Fibroblast of peridontal ligament (primary cell): ENCODE measurements around the gene GSE1.

Source experiments
- DNase-seq: peaks from one replicate; pipeline ENCODE4 v3.0.0-alpha.2; 2010; ENCODE audit errors: extremely low read depth

The GSE1 gene

DNA sequence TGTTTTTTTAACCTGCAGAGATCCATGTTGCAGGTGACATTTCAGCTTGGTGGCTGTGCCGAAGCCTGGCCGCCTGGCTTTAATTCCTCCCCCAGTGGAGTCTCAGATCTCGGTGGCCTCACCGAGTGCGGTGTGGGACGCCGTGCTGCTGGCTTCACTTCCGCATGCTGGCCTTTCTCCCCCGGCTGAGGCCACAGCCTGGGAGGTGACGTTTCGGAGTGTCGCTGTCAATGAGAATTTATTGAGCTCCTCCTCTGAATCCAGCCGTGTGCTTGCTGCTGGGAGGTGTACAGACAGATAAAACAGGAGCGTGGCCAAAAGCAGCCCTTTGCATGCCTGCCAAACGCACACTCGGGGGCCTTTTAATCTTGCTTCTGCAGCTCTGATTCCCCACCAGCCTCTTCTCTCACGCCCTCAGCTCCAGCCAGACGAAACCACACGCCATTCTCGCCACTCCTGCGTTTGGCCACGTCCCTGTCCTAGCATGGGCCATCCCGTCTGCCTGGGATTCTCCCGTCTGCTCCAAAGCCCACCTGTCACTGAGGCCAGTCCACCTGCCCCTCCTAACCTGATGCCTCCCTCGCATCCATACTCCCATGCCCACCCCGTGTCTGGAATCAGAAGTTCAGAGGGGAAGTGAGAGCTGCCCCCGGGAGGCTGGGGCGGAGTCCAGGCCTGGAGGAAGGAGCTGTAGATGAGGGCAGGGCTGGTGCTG lies 3.6 kb downstream of the GSE1 start:
- no peak for DNase-seq

DNA sequence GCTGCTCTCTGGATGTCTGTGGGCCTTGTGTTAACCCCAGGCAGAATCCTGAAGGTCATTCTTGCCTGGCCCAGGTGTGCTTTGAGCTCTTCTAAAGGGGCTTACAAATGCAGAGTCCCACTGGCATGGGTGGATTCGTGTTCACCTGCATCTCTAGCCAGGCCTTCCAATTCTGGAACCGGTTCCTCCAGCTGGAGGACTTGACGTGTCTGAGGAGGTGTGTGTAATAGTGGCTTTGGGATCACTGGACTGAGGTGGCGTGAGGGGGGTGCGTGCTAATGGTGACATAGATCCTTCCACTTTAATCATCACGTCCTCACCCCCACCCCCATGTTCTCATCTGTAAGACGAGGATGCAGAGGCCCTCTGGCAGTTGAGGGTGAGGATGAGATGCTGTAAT lies 4.8 kb downstream of the GSE1 start:
- DNase-seq, result no peak

DNA sequence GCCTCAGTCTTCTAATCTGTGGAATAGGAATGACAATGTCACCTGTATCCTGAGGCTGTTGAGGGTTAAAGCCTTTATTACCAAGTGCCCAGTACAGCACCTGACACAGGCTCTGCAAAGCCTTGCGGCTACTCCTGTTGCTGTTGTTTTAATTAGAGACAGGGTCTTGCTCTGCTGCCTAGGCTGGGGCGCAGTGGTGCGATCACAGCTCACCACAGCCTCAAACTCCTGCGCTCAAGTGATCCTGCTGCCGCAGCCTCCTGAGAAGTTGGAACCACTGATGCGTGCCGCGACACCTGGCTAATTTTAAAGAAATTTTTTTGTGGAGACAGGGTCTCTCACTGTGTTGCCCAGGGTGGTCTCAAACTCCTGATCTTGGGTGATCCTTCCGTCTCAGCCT lies 5.4 kb downstream of the GSE1 start:
- no peak for DNase-seq

DNA sequence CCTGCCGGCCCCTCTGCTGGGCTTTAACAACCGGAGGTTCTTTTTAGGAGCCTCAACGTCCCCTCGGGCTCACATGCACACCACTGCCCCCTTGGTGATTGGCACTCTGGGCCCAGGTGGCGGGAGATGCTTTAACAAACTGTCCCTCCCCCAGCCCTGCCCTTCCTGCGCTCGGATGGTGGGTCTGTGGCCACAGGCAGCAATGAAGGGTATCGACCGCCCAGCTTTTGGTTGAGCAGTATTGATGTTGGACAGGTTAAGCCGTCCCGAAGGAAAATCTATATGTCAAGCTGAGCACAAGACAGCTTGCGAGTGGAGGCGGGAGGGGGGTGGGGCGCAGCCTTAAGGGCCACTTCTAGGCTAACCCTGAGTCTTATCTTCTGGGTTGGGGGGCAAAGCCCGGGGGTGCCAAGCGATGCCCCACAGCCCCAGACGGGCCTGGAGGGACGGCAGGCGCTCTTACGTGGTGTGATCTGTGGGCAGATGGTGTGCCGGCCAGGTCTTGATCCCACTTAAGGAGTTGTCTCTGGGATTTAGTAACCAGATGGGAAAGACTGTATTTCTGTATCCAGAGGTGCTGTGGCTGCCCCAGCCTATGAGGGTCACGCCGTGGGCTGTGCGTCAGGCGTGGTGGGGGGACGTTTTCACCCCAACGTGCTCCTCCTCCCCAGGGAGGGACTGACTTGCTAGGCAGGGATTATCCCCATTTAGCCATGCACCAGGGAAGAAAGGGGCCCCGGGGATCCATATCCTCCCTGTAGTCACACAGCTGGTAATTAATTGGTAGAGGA lies 6.2 kb downstream of the GSE1 start:
- no peak for DNase-seq

DNA sequence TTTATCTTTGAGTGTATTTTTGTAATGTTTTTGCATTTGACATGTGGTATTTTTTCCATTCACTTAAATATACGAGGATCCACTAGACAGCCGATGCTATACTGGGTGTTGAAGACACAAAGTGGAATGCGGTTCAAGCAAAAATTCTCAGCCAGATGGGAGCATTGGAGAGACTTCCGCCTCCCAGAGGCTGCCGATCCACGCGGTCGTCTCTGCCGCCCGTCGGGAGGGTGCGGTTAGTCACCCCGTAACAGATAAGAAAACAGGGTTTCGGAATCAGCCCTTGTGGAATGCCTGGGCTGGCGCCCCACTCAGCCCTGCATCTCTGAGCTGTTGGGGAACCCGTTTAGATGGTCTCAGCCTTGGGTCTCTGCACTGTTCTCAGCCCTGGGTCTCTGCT lies 7.3 kb downstream of the GSE1 start:
- no peak for DNase-seq

DNA sequence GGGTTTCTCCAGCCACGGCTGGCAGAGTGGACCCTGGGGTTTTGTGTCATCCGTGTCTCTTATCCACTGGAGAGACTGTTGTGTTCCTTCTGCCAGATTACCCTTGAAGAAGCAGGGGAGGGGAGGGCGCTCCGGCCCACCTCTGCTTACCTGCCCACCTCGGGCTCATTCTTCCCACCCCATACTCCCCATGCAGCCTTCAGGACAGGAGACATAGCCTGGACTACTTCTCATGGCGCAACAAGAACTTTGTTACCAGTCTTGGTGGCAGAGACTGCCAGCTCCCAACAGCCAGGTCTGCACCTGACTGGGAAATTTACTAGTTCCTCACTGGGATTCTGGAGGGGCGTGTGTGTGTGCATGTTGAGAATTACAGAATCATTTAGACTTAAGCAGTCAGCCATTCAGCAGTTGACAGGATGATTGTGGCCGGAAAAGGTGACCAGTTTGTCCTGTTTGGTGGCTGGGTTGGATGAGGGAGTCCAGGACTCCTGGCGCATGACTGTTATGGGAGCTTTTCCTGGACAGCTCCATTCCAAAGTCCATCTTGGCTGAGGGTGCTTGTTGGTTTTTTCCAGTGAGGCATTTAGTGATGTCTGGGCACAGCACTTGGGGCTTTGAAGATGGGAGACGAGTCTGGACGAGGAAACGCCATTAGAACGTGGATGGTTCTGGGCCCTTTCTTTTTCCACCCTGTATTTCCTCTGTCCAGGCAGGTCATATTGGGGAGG lies 8.7 kb downstream of the GSE1 start:
- DNase-seq, result no peak

DNA sequence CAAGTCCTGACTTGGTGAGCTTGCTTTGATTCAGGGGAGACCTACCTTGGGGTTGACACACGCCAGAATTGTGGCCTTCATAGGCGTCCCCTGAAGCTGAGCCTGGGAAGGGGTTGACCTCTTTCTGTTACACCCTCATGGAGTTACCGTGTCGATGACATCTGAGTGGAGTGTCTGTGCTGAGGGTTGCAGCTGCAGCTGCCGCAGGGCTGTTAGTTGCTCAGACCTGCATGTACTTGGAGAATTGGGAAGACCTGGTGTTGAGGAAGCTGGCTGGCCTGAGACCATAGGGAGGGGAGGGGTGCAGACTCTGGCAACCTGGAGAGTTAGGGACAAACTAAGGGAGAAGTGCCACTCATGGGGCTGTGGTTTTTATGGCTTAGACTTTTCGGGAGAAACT lies 9.6 kb downstream of the GSE1 start:
- DNase-seq, result no peak

DNA sequence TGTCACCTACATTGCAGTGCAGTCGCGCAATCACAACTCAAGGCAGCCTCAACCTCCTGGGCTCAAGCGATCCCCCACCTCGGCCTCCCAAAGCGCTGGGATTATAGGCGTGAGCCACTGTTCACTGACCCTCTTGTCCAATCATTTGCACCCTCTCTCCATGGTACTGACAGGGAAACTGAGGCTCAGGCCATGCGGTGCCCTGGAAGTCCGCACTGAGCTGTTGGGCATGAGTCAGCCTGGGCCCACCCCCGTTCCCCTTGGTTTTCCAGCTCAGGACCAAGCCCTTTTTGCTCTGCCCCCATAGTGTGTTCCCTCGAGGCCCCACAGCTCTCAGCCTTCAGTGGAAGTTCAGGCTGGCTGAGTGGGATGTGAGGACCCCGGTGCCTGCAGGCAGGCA lies 10.1 kb downstream of the GSE1 start:
- no peak for DNase-seq

DNA sequence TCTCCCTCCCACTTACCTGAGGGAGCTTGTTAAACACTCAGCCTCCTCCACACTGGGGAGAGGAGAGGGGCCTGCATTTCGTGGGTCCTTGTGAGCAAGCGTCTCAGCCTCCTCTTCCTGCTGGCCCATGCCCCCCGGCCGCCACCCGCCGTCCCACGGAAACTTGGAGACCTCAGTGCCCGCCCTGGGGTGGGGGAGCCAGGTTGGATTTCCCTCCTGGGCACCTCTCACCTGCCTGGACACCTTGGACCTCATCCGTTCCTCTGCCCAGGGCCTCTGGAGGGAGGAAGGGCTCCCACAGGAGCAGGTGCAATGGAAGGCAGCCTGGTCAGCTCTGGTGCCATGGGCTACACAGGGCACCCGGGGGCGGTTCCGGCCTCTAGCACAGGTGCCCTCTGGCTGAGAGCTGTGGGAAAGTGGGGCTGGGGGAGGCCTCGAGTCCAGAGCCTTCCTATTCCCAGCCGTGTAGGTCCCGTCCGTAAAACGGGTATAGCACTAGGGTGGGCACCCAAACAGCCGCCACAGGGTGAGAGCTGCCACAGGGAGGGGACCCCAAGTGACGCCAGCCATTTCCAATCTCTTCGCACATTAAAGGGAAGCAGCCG lies 11.0 kb downstream of the GSE1 start:
- no peak for DNase-seq

DNA sequence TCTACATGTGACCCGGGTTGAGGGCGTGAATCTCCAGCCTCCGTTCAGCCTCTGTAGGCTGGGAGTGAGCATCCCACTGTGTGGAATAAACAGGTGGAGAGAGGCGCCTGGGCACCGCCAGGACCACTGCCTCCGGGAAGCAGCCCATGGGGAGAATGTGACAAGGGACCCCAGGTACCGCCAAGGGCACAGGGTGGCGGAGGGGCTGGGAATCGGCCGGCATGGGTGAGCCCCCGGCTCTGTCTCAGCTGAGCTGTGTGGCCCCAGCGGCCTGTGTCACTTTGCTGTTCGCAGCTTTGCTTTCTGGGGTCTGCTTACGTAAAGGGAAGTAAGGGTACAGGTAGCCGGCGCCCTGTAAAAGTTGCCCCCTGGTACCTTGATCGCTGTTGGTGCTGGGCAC lies 11.5 kb downstream of the GSE1 start:
- no peak for DNase-seq

DNA sequence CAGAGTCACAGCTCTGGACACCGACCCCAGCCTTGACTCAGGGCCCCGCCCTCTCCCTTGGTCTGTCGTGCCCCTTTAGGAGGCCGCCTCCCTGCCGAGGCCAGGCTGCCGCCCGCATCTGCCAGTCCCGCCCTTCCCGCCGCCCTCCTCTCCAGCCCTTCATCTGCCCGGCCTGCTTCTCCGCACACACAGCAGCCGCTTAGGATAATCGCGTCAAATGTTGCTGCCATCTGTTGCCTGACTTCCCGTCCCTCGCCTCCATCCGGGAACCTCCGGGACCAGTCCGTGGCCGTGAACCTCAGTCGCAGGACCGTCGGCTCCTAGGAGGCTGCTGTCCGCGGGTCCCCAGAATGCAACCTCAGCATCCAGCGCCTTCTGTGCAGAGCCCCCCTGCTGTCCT lies 11.9 kb downstream of the GSE1 start:
- DNase-seq, result no peak

DNA sequence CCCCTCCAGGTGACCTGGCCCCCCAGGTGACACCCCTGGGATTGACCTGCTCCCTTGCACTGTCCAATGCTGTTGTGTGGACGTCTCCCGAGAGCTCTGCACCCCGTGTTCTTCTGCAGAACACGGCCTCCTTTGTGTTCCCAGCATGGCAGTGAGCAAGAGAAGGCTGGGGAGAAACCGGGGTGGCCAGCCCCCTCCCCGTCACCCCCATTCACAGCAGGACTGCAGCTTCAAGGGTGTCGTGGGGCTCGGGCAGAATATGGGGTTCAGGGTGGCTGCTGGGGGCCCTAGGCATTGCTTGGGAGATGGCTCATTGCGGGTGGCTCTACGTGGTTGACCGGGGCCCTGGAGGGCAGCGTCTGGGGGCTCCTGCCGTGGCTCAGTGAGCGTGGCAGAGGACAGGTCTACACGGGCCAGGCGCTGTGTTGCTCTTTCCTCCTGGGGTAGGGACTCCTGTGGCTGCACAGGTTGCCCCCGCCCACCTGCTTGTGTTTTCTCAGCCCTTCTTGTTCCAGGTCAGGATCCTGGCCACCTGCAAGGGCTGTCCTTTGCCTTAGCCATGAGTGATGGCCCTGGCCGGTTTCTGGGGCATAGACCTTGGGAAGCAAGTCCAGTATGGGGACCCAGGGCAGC lies 12.5 kb downstream of the GSE1 start:
- no peak for DNase-seq

DNA sequence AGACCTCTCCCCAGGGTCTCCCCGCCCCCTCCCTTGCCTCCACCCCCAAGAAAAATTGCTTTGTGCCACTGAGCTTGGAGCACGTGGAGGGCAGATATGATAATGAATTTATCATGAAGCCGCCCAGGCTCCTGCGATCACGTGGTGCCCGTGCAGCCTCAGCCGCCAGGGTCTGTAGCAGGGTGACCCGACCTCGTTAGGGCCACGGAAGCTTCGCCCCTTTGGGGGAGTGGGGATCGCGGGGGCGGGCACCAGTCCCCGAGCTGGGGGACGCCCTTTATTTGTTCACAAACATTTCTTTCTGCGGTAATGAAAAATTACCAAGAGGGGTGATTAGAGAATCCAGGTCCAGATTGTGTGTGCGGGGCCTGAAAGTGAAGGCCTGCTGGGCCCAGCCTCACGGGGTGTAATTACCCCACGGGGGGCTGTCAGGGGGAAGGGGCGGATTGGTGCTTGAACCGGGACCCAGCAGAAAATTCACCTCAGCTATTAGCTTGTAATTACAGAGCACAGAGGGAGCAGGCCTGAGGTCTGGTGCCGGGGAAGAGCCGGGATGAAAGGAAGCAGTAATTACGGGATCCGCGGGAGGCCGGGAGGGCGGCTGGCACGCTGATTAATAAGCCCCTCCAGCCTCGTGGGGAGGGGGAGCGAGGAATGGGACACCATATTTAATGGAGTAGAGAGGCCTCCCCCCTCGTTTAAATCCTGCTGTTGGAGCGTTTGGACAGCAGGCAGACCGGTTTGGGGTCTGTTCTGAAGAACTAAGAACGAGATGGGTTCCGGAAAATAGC lies 13.3 kb downstream of the GSE1 start:
- no peak for DNase-seq

DNA sequence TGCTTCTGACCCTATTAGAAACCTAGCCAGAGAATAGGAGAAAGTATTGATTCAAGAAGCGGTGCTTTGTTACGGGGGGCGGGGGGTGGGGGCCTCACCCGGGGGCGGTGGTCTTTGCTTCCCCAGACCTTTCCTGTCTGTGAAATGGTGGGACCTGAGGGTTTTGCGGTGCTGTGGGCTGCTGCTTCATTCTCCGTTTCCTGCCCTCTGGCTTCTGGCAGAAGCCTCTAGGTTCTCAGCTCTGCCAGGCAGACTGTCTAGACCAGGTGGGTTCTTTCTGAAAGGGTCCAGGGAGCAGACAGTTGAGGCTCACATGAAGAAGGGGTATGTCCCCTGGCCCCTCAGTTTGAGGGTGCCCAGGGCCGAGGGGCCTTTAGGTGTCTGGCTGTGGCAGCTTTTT lies 14.0 kb downstream of the GSE1 start:
- DNase-seq, result no peak

DNA sequence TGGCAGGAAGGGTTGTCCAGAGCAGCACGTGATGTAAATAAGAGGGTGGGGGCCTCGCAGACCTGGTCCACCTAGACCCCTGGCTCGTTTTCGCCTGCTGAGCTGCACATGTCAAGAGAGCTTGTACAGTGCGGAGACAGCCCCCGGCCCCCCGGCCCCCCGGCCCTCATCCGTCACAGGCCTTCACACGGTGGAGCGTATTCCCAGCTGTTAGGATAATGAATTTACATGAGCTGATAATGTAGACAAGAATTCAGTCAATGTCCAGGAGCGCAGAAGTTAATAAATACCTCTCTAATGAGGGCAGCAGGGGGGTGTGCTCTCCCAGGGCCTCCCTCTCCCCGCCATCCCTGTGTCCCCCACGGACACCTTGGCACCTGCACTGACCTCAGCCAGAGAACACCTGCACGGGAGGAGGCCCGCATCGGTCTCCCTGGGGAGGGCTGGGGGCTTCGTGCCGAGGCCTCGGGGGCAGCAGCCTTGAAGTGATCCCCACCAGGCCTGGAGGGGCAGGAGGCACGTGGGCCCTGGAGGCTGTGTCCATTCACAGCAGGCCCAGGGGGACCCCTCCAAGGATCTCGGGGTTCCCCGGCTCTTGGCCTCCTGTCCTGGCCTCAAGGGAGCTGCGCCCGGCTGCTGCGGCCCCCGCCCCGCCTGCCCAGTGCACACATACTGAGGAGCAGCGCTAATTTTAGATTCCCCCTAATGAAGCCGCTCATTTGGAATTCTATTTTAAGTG lies 14.6 kb downstream of the GSE1 start:
- no peak for DNase-seq

DNA sequence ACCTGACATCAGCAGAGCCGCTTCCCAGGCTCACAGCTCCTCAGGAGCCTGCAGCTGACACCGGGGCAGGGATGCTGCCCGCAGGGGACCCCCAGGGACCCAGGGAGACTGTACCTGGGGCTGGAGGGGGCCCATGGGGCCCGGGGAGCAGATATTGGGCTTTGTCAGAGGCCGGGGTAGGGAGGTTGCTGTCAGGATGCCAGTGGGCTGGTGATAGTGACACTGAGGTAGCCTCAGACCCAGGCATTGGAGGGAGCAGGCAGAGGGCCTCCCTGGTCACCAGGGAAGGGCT lies 15.1 kb downstream of the GSE1 start:
- DNase-seq, result no peak

DNA sequence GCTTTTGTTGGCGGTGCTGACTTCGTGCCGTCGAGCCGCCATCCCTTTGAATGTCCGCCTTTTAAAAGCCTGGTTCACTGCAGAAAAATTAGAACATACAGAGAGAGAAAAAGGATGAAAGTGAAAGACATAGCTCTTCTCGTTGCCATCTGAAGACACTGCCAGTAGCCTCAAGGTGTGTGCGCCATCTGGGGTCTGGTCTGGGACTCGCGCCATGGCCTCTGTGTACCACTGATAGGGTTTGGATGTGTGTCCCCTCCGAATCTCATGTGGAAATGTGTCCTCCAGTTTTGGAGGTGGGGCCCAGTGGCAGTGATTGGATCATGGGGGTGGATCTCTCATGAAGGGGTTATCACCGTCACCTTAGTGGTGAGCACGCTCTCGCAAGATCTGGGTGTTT lies 15.5 kb downstream of the GSE1 start:
- no peak for DNase-seq

DNA sequence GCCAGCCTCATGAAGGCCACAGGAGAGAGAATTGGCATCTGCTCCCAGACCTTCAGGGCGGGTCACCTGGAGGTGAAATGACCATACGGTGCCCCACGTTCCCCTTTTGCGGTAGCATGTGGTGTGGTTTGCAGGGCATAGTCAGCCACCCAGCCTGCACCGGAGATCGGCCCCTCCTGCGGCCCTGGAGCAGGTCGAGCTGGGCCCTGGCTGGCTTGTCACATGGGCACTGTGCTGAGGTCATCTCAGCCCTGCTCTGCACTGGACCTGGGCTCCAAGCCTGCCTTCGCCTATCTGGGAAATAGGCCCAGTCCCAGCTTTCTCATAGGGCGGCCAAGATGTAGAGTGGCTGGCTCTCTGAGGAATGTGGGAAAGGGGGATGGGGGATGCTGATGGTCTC lies 16.2 kb downstream of the GSE1 start:
- no peak for DNase-seq

DNA sequence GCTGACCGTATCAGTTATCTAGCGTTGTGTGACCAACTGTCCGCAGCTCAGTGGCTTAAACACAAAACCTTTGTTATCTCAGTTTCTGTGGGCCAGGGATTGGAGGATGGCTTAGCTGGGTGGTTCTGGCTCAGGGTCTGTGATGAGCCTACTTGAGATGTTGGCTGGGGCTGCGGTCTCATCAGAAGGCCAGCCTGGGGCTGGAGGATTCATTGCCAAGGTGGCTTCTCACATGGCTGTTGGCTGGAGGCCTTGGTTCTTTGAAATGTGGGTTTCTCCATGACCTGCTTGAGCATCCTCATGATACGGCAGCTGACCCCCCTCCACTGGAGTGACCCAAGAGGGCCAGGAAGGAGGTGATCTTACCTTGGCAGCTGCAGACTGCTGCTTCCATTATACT lies 16.7 kb downstream of the GSE1 start:
- DNase-seq, result no peak

DNA sequence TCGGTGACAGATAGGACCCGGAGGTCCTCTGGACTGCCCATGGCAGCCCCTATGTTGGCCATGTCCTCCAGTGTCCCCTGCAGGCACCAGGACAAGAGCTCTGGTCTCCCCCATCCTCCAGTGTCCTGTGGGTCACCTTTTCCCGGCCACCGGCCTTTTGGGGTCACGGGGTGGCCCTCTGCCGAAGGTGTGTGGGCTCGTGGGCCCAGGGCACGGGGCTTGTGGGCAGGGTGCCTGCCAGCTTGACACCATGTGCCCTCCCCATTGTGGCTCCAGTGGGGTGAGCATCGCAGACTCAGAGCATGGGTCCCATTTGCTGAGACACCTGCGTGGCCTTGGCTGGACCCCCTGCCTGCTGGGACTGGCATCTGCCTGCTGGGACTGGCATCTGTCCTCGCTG lies 18.1 kb downstream of the GSE1 start:
- no peak for DNase-seq
